HUDEP-2 (cell line): ENCODE results near the gene SMURF1.
"Not testable (repeated sequence)": the region's sequence is repeated elsewhere in the genome, so short reads cannot be mapped to it uniquely, and the experiment has no call there.

ENCODE experiments used
- DNase-seq, 76 experiments: peaks; one replicate each; lab custom pipeline; 2025; ENCODE audit not compliant: unreplicated experiment in 76 of 76; lab: John Stamatoyannopoulos, UW

Gene SMURF1

GRCh38 chr7:99072126-99072525 lies 71.8 kb downstream of the SMURF1 start:
- no peak for DNase-seq

- no peak for DNase-seq
These were observed 73.5 kb downstream of the SMURF1 start for GRCh38 chr7:99070361-99070760.

- DNase-seq, result no peak
These were observed 82.7 kb downstream of the SMURF1 start for GRCh38 chr7:99061001-99061776.

- no peak for DNase-seq
These were observed 89.1 kb downstream of the SMURF1 start for GRCh38 chr7:99054781-99055180.

GRCh38 chr7:99050971-99051370 lies 92.9 kb downstream of the SMURF1 start:
- DNase-seq, result no peak

- no peak for DNase-seq
These were observed 96.3 kb downstream of the SMURF1 start for GRCh38 chr7:99047526-99048077.

- no peak for DNase-seq
These were observed 97.2 kb downstream of the SMURF1 start for GRCh38 chr7:99046722-99047121.

- DNase-seq, result not testable (repeated sequence)
These were observed 97.6 kb downstream of the SMURF1 start for GRCh38 chr7:99046262-99046661.

- not testable (repeated sequence) for DNase-seq
These were observed 99.0 kb downstream of the SMURF1 start for GRCh38 chr7:99044858-99045257.

GRCh38 chr7:99042957-99043356 lies 101.0 kb downstream of the SMURF1 start:
- DNase-seq, result no peak

GRCh38 chr7:99041526-99041925 lies 102.4 kb downstream of the SMURF1 start:
- no peak for DNase-seq

GRCh38 chr7:99040104-99040958 lies 103.6 kb downstream of the SMURF1 start:
- peak in 65 of 76 experiments; percentile 1 to 78 (median 39) for DNase-seq

- no peak for DNase-seq
These were observed 104.5 kb downstream of the SMURF1 start for GRCh38 chr7:99039384-99039891.

- no peak for DNase-seq
These were observed 105.6 kb downstream of the SMURF1 start for GRCh38 chr7:99038086-99038855.

- no peak for DNase-seq
These were observed 106.5 kb downstream of the SMURF1 start for GRCh38 chr7:99037327-99037940.

GRCh38 chr7:99036546-99037111 lies 107.3 kb downstream of the SMURF1 start:
- peak in 2 of 76 experiments; percentile 3 to 6 for DNase-seq

GRCh38 chr7:99035723-99036545 lies 108.0 kb downstream of the SMURF1 start:
- no peak for DNase-seq

- no peak for DNase-seq
These were observed 108.8 kb downstream of the SMURF1 start for GRCh38 chr7:99034932-99035722.
